ENCODE results near the gene UNC13D. TPM values are rescaled to one million over a fixed set of nuclear protein-coding genes. Genes with fewer than 3 reads are reported as not detected.

UNC13D gene
- total and polyA plus RNA-seq, 2 of the 4 experiments (the other 2 are of a cell fraction): under 0.01 to 0.31 TPM

DNA sequence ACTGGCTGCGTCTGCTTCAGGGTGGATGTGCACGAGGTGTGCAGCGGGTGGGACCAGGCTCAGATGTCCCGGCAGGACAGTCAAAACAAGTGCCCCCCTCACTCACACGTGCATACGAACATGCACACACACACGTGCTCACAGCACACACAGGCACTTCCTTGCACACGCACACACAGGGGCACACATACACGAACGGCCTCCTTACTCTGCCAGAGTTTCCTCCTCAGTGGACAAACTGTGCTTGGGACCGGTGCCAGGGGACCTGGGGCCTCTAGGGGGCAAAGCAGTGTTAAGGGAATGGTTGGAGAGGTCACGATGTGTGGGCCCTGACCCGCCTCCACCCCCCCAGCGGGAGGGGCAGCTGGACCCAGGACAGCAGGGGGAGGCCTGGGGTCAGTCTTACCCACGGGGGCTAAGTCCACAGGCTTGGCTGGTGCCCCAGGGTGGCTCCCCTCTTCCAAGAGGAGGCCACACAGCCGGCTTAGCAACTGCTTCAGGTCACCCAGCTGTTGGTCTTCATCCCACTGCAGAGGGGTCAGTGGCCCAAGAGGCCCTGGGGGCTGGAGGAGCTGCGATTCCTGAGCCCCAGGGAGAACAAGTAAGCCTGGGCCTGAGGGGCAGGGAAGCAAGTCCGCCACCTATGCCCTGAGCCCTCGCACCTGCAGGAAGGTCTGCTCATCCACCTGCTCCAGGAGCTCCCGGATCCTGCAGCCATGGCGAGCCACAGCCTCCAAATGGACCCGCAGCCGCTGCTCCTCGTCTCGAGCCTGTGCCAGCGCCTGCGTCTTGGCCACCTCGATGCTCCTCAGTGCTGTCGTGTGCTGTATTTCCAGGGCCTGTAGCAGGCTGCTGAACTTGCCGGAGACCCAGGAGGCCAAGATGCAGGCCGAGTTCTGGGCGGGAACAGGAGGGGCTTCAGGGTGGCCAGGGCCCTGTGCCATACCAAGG is 47.7 kb upstream of the UNC13D start (continued):
- TF ChIP-seq, protein P1, sequence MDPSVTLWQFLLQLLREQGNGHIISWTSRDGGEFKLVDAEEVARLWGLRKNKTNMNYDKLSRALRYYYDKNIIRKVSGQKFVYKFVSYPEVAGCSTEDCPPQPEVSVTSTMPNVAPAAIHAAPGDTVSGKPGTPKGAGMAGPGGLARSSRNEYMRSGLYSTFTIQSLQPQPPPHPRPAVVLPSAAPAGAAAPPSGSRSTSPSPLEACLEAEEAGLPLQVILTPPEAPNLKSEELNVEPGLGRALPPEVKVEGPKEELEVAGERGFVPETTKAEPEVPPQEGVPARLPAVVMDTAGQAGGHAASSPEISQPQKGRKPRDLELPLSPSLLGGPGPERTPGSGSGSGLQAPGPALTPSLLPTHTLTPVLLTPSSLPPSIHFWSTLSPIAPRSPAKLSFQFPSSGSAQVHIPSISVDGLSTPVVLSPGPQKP (IDR thresholded peaks at IDR 0.05; ENCODE audit: borderline replicate concordance, low read depth, low read length): no peak

DNA sequence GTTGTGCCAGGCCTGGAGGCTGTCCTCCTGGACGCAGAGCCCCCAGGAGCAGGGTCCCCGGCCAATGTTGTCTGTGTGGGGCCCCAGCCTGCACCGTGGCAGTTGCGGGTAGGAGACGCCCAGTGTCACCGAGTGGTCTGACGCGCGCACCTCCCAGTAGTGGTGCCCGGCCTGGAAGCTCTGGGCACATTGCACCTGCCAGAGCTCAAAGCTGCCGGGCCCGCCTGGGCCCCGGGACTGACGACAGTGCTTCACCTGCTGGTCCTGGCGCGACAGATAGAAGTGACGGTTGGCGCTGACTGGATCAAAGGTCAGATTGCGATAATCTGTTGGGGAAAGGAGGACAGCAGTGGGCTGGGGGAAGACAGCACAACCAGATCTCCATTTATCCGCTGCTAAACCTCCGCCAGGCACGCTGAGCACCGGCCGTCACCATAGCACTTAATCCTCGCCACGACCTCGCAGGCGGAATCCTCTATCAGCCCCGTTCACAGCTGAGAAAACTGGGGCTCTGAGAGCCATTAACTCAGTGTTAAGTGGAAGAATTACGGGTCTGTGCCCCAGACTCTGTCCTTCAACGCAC is 46.9 kb upstream of the UNC13D start:
- ATAC-seq (ENCODE audit: low read depth) (no peak), DNase-seq (no peak)
- Histone ChIP-seq H3K27me3 (ENCODE audit: control insufficient read depth, insufficient read depth, low read length) (no peaks in the 10 kb centered on the region), H3K27ac (ENCODE audit: insufficient read depth, low read length) (no peak overlapping the region), H2AK5ac (ENCODE audit: low read depth, low read length) (no peak overlapping the region; the same call in 1 of the 2 replicates), H3K4me1 (ENCODE audit: control insufficient read depth, insufficient read depth, low read length) (peaks cover 5% of the 10 kb centered on the region; the same call in 1 of the 2 replicates), H3K79me1 (ENCODE audit: low read depth in 1 of 2, low read length in 2 of 2) (peaks cover 9 to 38% of the 10 kb centered on the region in 2 experiments; a peak in 3 of 4 replicates), H2BK120ac (ENCODE audit: low read depth, low read length) (no peak overlapping the region), H3K23ac (ENCODE audit: low read depth, low read length) (no peak overlapping the region), H2BK20ac (ENCODE audit: low read depth, low read length) (no peak overlapping the region), H3K36me3 (ENCODE audit: control insufficient read depth, insufficient read depth, low read length) (peaks cover 19% of the 10 kb centered on the region), H4K5ac (ENCODE audit: low read depth, low read length) (no peak overlapping the region), H4K20me1 (ENCODE audit: insufficient read depth, low read length) (peaks cover 4% of the 10 kb centered on the region; the same call in 1 of the 2 replicates), H3K14ac (replicated peaks; ENCODE audit: low read depth, low read length) (no peak overlapping the region), H2BK15ac (ENCODE audit: low read depth, low read length) (no peak overlapping the region), H3K9ac (ENCODE audit: low read depth, low read length) (no peak overlapping the region), H3K4me2 (ENCODE audit: low read depth, low read length) (no peak overlapping the region), H4K8ac (ENCODE audit: low read depth in 2 of 2, low read length in 2 of 2) (no peak overlapping the region), H3K4me3 (ENCODE audit: insufficient read depth, low read depth, low read length) (no peak overlapping the region), H2AK9ac (replicated peaks; ENCODE audit: low read depth, low read length, poor library complexity) (no peak overlapping the region), H2AFZ (replicated peaks; ENCODE audit: low read length, poor library complexity) (no peak overlapping the region), H3K56ac (ENCODE audit: extremely low read depth, insufficient read depth, low read length) (no peak overlapping the region), H3K9me1 (ENCODE audit: insufficient read depth, low read length) (peaks cover 12% of the 10 kb centered on the region; the same call in 1 of the 2 replicates), H3K4ac (ENCODE audit: low read depth, low read length) (no peak overlapping the region), H2BK5ac (ENCODE audit: low read depth, low read length, poor library complexity, severe bottlenecking) (no peak overlapping the region), H3K9me3 (ENCODE audit: control insufficient read depth, insufficient read depth, low read length) (no peaks in the 10 kb centered on the region), H3K18ac (ENCODE audit: low read depth, low read length) (no peak overlapping the region), H4K91ac (ENCODE audit: insufficient read depth, low read depth, low read length) (no peak overlapping the region)
- 95% methylated on average over 15 of the region's 31 CpGs; no CpG with 5 or more reads in 1 of the 2 experiments for WGBS, 2 experiments (ENCODE audit: extremely low coverage in 2 of 2, insufficient read length in 1 of 2)
- in situ Hi-C loops (cut with MboI; ENCODE audit: low sequenced_read_pairs) (no loop called here), intact Hi-C loops (cut with micrococcal nuclease) (no loop called here), dilution Hi-C loops (cut with HindIII; ENCODE audit: low sequenced_read_pairs, unreplicated experiment) (no loop called here)
- ChIA-PET POLR2A (ENCODE audit: unreplicated experiment) (no interaction called here), CTCF (no interaction called here)
- BruUV-seq (replicated peaks): no TSS peak
- TF ChIP-seq, protein P1 (IDR thresholded peaks at IDR 0.05; ENCODE audit: borderline replicate concordance, low read depth, low read length): no peak
- TF ChIP-seq NFE2L2 (IDR thresholded peaks at IDR 0.05; ENCODE audit: low read depth, low read length) (no peak), CHD1 (IDR thresholded peaks at IDR 0.05; ENCODE audit: low read depth, low read length) (no peak), CEBPB (IDR thresholded peaks at IDR 0.05; ENCODE audit: low read depth, low read length) (no peak), POLR2A (IDR thresholded peaks at IDR 0.05; ENCODE audit: low read depth, low read length) (no peak), RAD21 (IDR thresholded peaks at IDR 0.05; ENCODE audit: low read length) (no peak), MAFK (IDR thresholded peaks at IDR 0.05; ENCODE audit: low read depth, low read length) (no peak), MXI1 (IDR thresholded peaks at IDR 0.05; ENCODE audit: borderline replicate concordance, low read depth, low read length) (no peak)

Measured in IMR-90 (cell line).